HG03521 (cell line): Measurements from ENCODE around the gene NFASC.

Source experiments
- ATAC-seq: cut with Tn5 transposase; IDR thresholded peaks from one replicate; pipeline ENCODE4 v1.9.1; 2021; ENCODE audit warnings: mild to moderate bottlenecking, moderate library complexity; ENCODE audit not compliant: unreplicated experiment

Gene NFASC

GRCh38 chr1:205056956-205057568 is 186.4 kb downstream of the NFASC start:
- ATAC-seq = no peak

DNA sequence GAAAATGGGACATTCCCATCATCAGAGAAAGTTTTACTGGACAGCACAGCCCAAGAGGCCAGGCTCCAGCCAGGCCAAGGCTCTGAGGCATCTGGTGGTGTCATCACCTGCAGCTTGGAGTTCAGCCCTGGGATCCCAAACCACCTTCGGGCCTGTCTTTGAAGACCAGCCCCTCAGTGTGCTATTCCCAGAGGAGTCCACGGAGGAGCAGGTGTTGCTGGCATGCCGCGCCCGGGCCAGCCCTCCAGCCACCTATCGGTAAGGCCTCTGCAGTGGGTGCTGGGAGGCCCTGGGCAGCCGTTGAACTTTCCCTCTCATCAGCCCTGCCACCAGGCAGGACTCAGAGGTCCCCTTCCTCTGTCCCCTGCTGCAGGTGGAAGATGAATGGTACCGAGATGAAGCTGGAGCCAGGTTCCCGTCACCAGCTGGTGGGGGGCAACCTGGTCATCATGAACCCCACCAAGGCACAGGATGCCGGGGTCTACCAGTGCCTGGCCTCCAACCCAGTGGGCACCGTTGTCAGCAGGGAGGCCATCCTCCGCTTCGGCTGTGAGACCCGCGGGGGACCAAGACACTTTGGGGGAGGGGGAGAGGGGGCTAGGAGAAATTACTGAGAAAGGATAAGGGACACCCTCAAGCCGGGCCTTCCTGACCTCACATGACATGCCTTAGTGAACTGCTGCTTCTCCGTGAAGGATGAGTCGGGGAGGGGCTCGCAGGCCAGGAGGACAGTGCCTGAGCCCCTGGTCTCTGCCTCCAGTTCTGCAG is 187.3 kb downstream of the NFASC start:
- ATAC-seq = no peak

- ATAC-seq = no peak
These were observed 188.2 kb downstream of the NFASC start for GRCh38 chr1:205058853-205059252.

GRCh38 chr1:205059660-205060059 is 189.0 kb downstream of the NFASC start:
- no peak for ATAC-seq

DNA sequence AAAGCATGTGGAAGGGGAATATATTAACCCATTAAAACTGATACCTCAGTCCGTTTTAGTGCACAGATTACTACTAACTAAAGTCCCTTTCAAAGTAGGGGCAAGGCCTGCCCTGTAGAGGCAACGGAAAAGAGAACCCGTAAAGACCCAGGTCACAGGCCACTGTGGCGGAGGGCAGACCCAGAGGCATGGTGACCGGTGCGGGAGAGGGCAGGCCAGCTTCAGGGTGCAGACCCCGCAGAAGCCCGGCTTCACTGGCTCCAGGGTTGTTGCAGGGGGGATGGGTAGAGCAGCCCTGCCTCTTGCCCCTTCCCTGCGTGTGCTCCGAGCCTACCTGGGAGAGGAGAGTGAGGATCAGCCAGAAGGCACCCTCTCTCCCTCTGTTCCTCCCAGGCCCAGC is 190.1 kb downstream of the NFASC start:
- ATAC-seq = no peak

GRCh38 chr1:205061227-205061626 is 190.6 kb downstream of the NFASC start:
- ATAC-seq = no peak

- ATAC-seq = no peak
These were observed 191.0 kb downstream of the NFASC start for GRCh38 chr1:205061665-205062069.

GRCh38 chr1:205062319-205062718 is 191.7 kb downstream of the NFASC start:
- no peak for ATAC-seq

- ATAC-seq = no peak
These were observed 192.2 kb downstream of the NFASC start for GRCh38 chr1:205062895-205063294.

- no peak for ATAC-seq
These were observed 193.6 kb downstream of the NFASC start for GRCh38 chr1:205064301-205064700.

GRCh38 chr1:205064741-205065316 is 194.2 kb downstream of the NFASC start:
- ATAC-seq = no peak

- no peak for ATAC-seq
These were observed 195.0 kb downstream of the NFASC start for GRCh38 chr1:205065666-205066065.

DNA sequence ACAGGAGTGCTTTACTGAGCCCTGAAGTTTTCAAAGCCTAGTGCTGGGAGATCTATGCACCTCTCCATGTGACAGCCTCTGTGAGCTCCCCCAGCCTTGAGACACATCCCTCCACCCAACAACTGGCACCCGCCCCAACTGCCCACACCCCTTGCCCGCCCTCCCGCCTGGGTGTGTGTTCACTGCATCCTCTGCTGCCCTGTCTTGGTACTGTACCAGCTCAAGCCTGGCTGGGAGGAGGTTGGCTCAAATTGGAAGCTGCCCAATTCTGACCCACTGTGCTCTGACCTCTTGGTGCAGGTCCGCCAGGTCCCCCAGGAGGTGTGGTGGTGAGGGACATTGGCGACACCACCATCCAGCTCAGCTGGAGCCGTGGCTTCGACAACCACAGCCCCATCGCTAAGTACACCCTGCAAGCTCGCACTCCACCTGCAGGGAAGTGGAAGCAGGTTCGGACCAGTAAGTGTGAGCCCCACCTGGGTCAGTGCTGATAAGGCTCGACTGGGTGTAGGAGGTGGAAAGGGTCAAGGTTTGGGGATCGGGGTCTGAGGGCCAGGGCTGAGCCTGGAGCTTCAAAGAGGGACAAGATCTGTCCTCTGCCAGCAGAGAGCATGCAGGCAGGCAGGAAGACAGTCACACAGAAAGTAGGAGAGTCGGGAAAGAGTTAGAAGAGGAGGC is 195.6 kb downstream of the NFASC start:
- ATAC-seq = no peak

- no peak for ATAC-seq
These were observed 196.4 kb downstream of the NFASC start for GRCh38 chr1:205067031-205067430.

DNA sequence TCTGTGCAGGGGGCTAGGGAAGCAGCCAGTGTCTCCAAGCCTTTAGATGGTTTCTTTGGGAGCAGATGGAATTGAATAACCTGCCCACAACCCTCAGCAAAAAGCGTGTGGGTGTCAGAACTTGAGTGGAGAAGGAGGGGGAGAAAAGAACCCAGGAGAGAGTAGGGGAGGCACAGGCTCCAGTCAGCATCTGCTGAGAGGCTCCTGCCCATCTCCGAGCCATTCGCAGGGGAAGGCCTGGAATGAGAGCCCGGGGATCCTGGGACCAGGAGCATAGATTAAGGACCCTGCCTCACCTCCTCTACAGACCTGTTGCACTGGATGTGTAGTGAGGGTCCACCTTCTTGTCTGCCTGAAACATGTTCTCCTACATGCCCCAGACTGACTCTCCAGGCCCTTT is 197.3 kb downstream of the NFASC start:
- ATAC-seq = no peak

DNA sequence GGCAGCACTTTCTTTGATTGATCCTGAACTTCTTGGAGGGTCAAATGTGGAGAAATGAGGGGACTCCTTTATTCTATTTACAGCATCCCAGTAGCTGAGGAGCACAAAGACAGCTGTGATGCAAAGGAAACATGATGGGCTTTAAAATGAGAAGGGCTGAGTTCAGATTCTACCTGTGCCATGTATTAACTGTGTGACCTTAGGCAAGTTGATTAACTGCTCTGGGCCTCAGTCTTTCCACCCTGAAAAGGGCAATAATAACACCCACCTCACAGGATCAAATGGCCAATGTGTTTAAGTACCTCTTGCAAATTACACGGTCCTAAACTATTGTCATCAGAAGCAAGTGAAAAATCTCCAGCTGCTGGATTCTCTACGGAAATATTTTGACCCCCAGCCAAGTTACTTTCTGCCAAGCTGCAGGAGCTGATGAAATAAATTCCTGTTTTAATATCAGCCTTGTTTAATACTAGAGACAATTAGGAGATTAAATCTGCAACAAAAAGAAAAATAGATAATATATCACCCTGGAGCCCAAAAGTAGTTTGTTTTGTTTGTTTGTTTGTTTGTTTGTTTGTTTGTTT is 197.9 kb downstream of the NFASC start:
- no peak for ATAC-seq

DNA sequence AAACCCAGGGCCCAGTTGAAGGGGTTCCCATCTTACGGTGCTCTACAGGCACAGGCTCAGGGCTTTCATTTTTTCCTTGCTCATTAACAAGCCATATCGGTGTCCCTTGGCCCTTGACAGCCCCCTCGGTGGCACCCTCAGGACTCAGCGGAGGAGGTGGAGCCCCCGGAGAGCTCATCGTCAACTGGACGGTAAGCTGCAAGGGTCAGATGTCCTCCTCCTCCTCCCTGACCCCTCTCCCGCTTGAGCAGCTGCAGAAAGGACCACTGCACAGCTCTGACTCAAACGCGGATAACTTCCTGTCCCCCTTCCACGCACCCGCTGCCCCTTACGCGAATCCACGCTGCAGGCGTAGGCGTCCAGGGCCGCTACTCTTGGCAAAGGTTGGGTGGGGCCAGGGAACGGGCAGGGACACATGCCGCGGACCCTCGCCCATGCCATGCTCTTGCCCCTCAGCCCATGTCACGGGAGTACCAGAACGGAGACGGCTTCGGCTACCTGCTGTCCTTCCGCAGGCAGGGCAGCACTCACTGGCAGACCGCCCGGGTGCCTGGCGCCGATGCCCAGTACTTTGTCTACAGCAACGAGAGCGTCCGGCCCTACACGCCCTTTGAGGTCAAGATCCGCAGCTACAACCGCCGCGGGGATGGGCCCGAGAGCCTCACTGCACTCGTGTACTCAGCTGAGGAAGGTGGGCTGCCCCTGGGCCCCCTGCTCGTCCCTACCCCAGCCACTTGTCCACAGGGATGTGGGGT is 198.9 kb downstream of the NFASC start:
- ATAC-seq = no peak

- ATAC-seq = no peak
These were observed 200.4 kb downstream of the NFASC start for GRCh38 chr1:205071028-205071409.

GRCh38 chr1:205071801-205072200 is 201.1 kb downstream of the NFASC start:
- ATAC-seq = no peak

- no peak for ATAC-seq
These were observed 201.6 kb downstream of the NFASC start for GRCh38 chr1:205072286-205072685.
